Measurements from ENCODE around the gene PRSS36.
A peak's percentile ranks its signal among the peaks of the same experiment; 100 is the strongest.
"Not testable (repeated sequence)": the region's sequence is repeated elsewhere in the genome, so short reads cannot be mapped to it uniquely, and the experiment has no call there.

The PRSS36 gene

DNA sequence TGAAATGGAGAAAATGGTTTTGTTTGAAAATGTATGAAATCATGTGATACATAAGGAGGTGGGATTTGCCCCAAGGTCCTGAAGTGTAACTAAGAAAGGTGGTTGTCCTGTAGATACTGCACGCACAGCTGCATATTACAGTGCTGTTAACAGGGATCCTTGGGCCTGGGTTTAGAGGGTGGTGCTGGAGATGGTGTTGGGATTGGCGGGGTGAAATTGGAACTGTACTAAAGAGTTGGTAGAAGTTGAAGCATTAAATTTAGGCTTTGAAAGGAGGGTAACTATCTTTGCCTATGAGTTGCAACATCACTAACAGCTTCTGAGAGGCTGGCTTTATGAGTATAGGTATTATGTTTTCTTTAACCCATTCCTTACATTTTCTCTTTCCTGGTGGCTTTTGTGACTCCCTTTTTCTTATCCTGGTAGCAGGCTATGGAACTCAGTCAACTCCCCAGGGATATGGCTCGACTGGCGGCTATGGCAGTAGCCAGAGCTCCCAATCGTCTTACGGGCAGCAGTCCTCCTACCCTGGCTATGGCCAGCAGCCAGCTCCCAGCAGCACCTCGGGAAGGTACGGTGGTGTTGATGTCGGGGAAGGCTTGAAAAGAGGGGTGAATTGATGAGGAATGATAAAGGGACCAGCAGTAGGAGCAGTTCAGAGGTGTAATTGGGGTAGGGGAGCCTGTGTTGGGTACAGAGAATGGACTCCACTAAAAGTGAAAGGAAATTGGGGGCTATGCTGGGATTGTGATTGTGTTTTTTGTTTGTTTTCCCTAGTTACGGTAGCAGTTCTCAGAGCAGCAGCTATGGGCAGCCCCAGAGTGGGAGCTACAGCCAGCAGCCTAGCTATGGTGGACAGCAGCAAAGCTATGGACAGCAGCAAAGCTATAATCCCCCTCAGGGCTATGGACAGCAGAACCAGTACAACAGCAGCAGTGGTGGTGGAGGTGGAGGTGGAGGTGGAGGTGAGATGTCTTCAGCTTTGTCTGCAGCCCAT is 33.9 kb upstream of the PRSS36 start:
- no peak for DNase-seq

DNA sequence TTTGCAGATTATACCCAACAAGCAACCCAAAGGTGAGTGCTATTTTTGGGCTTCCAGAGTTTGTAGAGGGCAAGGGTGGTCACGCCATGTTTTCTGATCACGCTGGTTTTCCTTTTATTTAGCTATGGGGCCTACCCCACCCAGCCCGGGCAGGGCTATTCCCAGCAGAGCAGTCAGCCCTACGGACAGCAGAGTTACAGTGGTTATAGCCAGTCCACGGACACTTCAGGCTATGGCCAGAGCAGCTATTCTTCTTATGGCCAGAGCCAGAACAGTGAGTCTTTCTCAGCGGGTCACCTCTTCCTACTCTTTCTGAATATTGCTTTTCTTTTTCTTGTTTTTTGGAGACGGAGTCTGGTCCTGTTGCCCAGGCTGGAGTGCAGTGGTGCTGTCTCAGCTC is 32.5 kb upstream of the PRSS36 start:
- DNase-seq = no peak

DNA sequence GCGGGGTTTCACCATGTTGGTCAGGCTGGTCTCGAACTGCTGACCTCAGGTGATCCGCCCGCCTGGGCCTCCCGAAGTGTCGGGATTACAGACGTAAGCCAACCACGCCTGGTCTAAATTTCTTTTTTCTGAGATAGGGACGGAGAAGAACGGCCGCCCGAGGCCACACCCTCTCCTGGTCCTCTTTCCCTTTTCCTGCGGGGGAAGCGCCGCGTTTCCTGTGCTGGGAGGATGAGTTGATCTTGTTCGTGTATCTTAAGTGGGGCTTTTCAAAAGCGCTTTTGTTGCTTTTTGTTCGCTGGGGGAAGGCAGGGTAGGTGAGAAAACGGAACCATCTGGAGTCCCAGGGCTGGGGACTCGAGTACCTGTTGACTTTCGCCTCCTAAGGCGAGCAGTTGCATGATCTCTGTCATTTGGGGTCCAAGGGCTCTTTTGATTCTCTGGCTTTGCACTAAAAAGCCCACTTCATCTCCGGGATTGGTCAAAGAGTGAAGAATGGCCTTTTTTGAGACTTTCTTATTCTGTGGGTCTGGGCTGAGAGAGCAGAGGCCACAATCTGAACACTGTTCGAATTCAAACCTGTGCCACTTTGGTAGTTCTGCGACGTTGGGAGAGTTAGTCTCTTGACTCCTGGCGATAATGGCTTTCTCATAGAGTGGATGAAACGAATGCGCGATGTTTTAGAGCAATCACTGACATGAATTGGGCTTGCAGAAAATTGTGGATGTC is 31.4 kb upstream of the PRSS36 start:
- peak; percentile 46 for DNase-seq

DNA sequence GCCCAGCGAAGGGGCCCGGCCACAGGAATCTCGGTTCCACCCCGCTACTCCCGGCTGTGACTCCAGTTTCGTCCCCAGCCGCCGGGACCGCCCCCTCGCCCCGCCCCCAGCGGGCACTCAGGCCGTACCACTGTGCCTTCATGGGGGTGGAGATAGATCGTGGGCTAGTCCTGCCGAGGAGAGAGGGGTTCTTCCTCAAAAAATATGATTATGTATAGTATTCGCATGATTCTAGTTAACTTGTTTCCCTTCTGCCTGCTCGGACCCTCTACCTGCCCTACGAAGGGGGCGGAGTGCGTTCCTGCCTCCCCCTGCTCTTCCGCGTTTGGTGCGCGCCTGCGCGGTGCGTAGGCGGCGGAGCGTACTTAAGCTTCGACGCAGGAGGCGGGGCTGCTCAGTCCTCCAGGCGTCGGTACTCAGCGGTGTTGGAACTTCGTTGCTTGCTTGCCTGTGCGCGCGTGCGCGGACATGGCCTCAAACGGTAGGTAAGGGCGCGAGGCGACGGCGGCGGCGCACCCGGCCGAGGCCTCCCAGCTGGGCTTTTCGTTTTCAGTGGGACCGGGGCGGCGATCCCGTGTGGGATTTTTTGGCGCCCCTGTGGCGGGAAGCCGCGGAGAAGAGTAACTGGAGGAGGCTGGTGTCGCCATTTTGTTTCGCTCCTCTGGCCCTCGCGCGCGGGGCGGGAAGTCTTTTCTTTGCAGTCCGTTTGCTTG is 30.0 kb upstream of the PRSS36 start, which contains the start of gene FUS:
TSS of gene FUS (plus strand) at position 393 of the 713 bp plus-strand sequence. CDS start at position 469, 76 bp downstream.
- peak; percentile 93 for DNase-seq

DNA sequence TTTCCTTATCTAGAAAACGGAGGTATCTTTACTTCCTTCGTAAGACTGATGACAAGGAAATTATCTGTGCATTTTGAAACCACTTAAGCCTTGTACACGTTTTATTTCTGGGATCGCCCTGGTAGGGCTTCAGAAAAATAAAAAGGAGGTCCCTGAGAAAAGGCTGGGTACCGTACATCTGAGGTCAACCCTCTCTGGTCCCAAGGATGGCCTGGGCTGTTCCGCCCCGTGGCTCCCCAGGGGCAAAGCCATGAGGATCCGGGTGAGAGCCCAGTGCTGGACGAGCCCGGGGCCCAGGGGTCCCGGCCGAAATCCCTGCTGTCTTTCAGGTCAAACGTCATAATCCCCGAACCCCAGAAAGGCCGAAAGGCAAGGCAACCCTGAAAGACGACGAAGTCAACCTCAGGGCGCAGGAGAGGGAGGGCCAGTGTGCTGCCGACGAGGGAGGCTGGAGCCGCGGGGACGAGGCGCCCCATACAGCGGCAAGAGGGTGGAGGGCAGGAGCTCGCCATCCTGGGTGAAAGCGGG is 29.4 kb upstream of the PRSS36 start:
- DNase-seq = no peak

DNA sequence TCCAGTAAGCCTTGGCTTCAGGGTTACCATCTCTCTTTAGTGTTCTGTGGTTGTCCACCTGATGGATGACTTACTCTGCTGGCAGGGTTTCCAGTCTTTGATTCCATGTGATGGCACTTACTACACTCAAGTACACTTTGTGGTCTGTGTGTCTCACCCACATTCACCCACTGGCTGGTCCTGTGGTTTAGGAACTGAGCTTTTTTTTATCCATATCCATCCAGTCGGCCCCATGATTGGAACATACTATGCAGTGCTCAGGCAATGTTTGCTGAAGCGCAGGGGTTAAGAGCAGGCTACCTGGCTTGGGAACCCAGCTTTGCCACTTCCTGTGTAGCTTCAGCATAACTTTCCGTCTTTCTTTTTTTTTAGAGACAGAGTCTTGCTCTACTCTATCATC is 27.3 kb upstream of the PRSS36 start:
- DNase-seq = no peak

DNA sequence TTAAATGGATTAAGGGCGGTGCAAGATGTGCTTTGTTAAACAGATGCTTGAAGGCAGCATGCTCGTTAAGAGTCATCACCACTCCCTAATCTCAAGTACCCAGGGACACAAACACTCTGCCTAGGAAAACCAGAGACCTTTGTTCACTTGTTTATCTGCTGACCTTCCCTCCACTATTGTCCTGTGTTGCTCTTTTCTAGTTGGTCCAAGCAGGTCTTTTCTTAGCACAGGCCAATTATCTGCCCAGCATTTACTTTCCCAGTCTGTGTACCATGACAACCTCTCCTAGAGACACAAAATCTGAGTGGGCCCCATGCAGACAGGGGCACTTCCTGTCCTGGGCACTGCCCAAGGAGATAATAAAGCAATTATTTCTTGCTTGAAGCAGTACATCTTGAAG is 20.2 kb upstream of the PRSS36 start:
- not testable (repeated sequence) for DNase-seq

DNA sequence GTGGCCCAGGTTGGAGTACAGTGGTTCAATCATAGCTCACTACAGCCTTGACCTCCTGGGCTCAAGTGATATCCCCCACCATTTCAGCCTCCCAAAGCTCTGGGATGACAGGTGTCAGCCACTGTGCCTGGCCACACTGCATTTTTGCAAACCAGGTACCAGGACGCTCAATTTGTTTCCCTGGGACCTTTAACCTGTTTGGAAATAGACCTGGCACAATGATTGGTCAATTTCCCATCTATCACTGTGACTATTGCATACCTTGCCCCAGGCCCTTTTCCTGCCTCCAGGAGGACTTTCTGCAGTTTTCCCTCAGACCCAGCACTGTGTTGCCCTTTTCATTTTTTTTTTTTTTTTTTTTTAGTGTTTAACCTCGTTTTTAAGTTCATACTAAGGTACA is 19.0 kb upstream of the PRSS36 start:
- no peak for DNase-seq

DNA sequence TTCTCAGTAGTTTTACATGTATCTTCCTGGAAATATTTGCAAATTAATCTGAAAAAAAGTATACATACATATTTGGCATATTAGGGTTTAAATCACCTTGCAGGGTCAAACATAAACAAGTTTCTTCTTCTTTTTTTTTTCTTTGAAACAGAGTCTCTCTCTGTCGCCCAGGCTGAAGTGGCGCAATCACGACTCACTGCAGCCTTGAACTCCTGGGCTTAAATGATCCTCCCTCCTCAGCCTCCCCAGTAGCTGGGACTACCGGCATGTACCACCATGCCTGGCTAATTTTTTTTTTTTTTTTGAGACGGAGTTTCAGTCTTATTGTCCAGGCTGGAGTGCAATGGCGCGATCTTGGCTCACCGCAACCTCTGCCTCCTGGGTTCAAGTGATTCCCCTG is 17.4 kb upstream of the PRSS36 start:
- DNase-seq = no peak

DNA sequence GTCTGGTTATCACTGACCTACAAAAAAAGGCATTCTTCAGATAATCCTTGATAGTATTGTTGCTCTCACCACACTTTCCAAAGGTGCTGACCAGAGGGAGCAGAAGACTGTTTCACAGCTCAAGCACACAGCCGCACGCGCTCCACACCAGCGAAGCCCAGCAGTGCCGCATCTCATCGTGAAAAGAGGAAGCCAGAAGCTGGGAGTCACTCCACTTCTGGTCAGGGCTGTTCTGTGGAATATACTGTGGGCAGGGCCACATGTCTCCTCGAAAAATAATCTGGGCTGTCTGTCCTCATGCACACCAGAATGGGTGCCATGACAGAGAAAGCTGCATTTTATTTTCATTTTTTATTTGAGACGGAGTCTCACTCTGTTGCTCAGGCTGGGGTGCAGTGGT is 7.3 kb upstream of the PRSS36 start:
- DNase-seq = no peak

DNA sequence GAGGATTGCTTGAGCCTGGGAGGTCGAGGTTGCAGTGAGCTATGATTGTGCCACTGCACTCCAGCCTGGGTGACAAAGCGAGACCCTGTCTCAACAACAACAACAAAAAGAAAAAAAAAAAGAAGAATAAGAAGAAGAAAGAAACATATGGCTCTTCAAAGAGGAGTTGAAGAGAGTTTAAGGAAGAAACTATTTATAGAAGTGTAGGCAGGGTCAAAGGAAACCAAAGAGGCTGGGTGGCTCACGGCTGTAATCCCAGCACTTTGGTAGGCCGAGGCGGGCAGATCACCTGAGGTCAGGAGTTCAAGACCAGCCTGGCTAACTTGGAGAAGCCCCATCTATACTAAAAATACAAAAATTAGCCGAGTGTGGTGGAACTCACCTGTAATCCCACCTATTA is 1.1 kb upstream of the PRSS36 start:
- DNase-seq = not testable (repeated sequence)

DNA sequence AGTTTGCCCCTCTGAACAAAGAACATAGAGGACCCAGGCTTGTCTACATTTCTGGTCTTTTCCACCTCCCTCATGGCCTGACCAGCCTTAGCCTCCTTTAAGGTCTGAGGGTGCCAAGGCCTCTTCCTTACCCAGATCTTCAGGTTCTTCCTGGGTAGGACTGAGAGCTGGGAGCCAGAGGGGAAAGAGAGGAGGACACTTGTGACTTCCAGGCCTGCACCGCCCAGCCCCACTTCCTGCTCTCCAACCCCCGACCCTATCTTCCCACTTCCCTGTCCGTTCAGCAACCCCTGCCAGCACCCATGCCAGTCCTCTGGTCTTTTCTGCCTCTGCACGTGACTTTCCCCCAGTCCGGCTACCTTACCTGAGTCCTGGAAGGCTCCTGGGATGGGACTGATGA is 534 bp downstream of the PRSS36 start:
- no peak for DNase-seq

DNA sequence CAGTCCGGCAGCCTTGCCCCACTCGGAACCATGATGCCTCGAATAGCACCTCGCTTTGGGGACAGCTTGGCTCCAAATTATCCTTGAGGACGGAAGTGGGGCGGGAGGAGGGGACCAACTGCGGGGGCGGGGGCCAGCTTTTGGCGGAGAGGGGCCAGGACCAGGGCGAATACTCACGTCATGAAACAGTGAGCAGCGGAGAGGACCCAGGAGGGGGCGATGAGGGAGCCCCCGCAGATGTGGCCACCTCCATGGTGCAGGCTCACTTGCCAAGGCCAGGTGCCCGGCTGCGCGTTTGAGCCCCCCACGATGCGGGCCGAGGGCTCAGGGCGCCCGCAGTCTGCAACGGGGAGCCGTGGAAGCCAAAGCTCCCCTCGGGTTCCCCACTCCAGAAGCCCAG is 970 bp downstream of the PRSS36 start:
- no peak for DNase-seq

DNA sequence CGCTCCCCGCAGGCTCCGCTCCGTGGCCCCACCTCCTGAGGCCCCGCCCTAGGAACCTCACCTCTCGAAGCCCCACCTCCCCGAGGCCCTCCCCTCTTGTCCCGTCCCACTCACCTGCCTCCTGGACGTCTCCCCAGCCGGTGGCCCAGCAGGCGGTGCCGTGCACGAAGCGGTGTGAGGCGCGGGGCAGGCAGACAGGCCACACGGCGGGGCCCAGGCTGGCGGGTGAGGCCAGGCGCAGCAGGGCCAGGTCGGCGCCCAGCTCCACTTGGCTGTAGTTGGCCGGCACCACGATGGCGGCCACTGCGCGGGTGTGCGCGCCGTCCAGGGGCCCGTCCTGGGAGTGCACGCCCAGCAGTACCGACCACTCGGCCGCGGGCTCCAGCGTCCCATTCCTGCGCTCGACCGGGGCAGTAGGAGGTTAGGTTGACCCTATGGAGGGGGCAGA is 1.6 kb downstream of the PRSS36 start:
- no peak for DNase-seq

DNA sequence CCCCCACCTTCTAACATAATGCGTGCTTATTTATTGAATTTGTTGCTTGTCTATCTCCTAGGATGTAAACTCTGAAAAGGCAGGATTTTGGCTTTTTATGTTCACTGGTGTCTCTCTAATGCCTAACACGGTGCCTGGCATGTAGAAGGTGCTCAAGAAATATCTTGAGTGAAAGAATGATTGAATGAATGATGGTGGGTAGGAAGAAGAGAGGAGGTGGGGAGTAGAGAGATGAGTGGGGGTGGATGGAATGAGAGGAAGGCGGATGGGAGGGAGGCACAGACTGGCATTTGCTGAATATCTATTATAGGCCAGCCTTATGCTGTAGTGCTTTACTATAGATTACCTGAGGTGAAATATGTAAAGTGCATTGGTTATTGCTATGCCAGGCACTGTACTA is 2.3 kb downstream of the PRSS36 start:
- DNase-seq = no peak

DNA sequence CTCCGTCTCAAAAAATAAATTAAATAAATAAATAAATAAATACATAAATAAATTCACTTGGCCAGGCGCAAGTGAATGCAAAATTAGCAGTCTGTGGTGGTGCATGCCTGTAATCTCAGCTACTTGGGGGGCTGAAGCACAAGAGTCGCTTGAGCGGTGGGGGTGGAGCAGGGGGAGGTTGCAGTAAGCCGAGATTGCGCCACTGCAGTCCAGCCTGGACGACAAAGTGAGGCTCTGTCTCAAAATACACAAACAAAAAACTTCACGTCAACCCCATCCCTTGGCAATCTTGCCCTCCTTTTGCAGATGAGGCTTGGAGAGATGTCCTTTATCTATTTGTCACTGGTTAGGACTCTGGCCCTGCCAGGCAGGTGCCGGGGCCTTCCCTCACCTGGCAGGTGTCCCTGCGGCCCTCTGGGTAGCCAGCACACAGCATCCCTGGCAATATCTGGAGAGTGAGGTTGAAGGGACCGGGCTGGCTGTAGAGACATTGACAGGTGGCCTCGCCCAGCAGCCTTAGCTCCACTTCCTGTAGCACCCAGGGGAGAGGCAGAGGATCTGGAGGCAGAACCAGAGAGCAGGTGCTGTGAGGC is 4.4 kb downstream of the PRSS36 start:
- DNase-seq = no peak

DNA sequence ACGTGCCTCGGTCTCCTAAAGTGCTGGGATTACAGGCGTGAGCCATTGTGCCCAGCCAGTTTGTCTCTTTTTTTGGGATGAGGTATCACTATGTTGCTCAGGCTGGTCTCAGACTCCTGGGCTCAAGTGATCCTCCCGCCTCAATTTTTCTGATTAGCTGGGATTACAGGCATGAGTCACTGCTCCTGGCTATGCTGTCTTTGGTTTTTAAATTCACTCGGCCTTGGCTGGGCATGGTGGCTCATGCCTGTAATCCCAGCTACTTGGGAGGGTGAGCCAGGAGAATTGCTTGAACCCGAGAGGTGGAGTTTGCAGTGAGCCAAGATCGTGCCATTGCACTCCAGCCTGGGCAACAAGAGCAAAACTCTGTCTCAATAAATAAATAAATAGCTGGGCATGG is 5.4 kb downstream of the PRSS36 start:
- not testable (repeated sequence) for DNase-seq

DNA sequence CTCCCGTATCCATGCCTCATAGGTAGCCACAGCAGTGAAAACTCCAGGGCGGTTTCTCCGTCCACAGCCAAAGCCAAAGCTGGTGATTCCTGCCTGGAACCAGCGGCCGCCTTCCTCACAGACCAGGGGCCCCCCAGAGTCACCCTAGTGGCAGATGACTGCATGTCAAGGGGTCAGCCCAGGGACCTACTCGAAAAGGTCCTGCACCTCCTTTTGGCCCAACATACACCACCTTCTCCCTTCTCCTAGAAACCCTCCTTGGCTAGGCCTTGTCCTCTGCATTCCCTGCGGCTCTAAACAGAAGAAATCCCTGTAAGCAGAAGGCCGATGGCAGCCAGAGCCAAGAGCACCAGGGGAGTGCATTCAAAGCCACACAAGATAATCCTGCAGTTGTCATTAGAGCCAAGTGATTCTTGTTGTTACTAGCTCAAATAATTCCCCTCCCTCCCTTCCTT is 6.1 kb downstream of the PRSS36 start:
- no peak for DNase-seq

DNA sequence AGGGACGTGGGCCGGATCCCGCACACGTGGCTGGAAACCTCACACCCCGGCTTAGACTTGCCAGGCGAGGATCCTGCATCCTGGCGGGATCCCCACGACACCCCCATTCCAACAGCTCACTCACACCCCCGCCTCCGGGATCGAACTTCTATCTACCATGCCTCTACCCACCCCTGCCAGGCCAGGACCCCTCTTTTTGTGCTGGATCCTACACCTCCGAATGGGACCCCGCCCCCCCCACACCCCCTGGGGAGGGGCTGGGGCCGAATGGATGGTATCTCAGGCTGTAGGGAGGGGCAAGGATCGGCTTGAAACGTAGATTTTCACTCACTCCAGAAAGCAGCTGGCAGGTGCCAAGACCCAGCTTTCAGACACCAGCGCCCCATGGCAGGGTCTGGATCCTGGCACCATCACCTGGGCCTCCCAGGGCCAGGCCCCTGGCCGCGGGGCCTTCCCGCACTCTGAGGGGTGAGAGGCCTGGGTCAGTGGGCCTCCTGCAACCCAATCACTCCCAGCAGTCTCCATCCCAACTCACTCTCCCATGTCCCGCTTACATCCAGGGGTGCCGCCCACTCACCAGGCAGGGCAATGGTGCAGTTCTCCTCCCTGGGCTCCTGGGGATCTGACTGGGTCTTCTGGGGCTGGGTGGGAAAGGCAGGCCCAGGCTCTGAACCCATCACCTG is 6.7 kb downstream of the PRSS36 start:
- no peak for DNase-seq

DNA sequence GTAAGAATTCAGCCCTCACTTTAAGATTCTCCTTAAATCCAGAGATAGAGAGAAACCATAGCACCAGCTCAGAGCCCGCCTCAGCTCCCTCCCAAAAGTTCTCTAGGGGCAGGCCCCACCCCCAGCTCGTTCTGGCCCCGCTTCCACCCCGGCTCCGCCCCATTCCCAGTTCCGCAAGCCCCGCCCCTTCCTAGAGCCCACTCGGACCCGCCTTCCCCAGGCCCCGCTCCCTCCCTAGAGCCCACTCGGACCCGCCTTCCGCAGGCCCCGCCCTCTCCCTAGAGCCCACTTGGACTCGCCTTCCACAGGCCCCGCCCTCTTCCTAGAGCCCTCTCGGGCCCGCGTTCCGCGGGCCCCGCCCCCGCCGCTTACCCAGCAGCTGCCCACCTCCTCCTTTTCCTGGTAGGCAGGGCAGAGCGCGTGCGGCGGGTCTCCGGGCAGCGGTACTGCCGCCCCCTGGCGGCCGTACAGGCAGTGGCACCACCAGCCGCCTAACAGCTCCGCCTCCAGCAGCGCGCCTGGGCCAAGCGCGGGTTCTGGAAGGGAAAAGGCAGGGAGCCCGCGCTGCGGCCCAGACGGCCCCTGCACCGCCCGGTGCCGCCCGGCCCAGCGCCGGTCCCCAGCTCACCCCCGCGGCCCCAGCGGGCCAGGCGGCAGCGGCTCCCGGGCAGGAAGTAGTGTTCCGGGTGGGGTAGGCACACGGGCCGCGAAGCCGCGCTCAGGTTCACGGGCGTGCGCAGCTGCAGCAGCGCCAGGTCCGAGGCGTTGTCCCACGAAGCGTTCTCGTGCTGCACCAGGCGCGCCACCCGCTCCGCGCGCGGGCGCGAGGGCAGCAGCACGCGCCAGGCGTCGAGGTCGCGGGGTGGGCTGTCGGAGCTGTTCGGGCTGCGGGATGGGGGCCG is 7.5 kb downstream of the PRSS36 start:
- DNase-seq = peak; percentile 94
